Choroid plexus epithelial cell (primary cell): ENCODE measurements around the gene LYRM2.

Experiments used
- DNase-seq: peaks from one replicate; pipeline ENCODE4 v3.0.0-alpha.2; 2010; ENCODE audit warnings: low read depth
- H3K4me3 ChIP-seq: 2 replicates; pipeline ENCODE4 v1.5.1; 2011; ENCODE audit warnings: low read depth, mild to moderate bottlenecking, control low read depth, low read length, moderate library complexity
- CTCF ChIP-seq: conservative IDR thresholded peaks from 2 replicates; pipeline ENCODE4 v1.5.1; 2011; ENCODE audit warnings: low read depth, mild to moderate bottlenecking, control low read depth, inconsistent platforms, low read length, moderate library complexity

Gene LYRM2

GRCh38 chr6:89667872-89668556 is 29.5 kb upstream of the LYRM2 start:
- no peak overlapping the region for H3K4me3 ChIP-seq
- DNase-seq, result peak; percentile 90
- TF ChIP-seq CTCF, result no peak

- no peak for DNase-seq
- H3K4me3 ChIP-seq, result no peak overlapping the region
- no peak for TF ChIP-seq CTCF
These were observed 24.2 kb upstream of the LYRM2 start for GRCh38 chr6:89662659-89663223.

- no peak for DNase-seq
- TF ChIP-seq CTCF, result no peak
These were observed 23.0 kb upstream of the LYRM2 start for GRCh38 chr6:89661559-89661958.

GRCh38 chr6:89660981-89661380 is 22.4 kb upstream of the LYRM2 start:
- DNase-seq, result no peak
- H3K4me3 ChIP-seq, result no peak overlapping the region
- TF ChIP-seq CTCF, result no peak

More at GRCh38 chr6:89661559-89661958, 23.0 kb upstream of the LYRM2 start:
- no peak overlapping the region for H3K4me3 ChIP-seq

- no peak for DNase-seq
- TF ChIP-seq CTCF, result no peak
These were observed 19.1 kb upstream of the LYRM2 start for GRCh38 chr6:89657445-89658158.

GRCh38 chr6:89655122-89655521 is 16.6 kb upstream of the LYRM2 start:
- DNase-seq, result peak; percentile 47
- TF ChIP-seq CTCF, result no peak
- H3K4me3 ChIP-seq, result no peak overlapping the region

More at GRCh38 chr6:89657445-89658158, 19.1 kb upstream of the LYRM2 start:
- no peak overlapping the region for H3K4me3 ChIP-seq
